Left ventricle myocardium inferior (tissue), 1 donor: Measurements from ENCODE around the gene SSBP3. TPM values are rescaled to one million over a fixed set of nuclear protein-coding genes. Genes with fewer than 3 reads are reported as not detected.

Experiments used
- DNase-seq: peaks from one replicate; pipeline ENCODE4 v3.0.0-alpha.2; 2020
- H3K27ac ChIP-seq: fragments of 200-600 bp; replicated peaks from 2 replicates; pipeline ENCODE4 v1.8.0; 2021
- H3K27me3 ChIP-seq: fragments of 200-600 bp; 2 replicates; pipeline ENCODE4 v1.8.0; 2021; ENCODE audit warnings: low read depth
- H3K36me3 ChIP-seq: fragments of 200-600 bp; 2 replicates; pipeline ENCODE4 v1.8.0; 2021
- H3K4me1 ChIP-seq: fragments of 200-600 bp; 2 replicates; pipeline ENCODE4 v1.8.0; 2021
- H3K4me3 ChIP-seq: fragments of 200-600 bp; 2 replicates; pipeline ENCODE4 v1.8.0; 2021; ENCODE audit warnings: mild to moderate bottlenecking, moderate library complexity
- H3K9me3 ChIP-seq: fragments of 200-600 bp; replicated peaks from 2 replicates; pipeline ENCODE4 v1.8.0; 2021
- intact Hi-C: fragments of 100-400 bp; cut with micrococcal nuclease; formaldehyde crosslinking; loops from one replicate; pipeline ENCODE4 v1.11.0; 2022
- total RNA-seq: library from RNA; stranded (reverse); fragmentation: NEBNext Ultra II Directional; extraction: Animal tissue kit (Norgen Biotek cat#: 25700); gene quantifications from one replicate; pipeline ENCODE4 v1.2.1, GENCODE V29; 2021
- TF ChIP-seq, protein P1 (sequence below): fragments of 200-600 bp; IDR thresholded peaks from 2 replicates; pipeline ENCODE4 v1.8.0; 2021; ENCODE audit warnings: antibody characterized with exemption, mild to moderate bottlenecking, borderline replicate concordance
- donor health status: DM: no; HTN: yes; CAD: no; lungs with severe emphysema.

The SSBP3 gene
- total RNA-seq, 1 donor from 2014 or later = 57.7 TPM

GRCh38 chr1:54397090-54397591, 9.1 kb downstream of the SSBP3 start:
- H3K4me3 ChIP-seq = peak overlapping the region; percentile 6
- intact Hi-C loops = no loop called here
- TF ChIP-seq, protein P1, sequence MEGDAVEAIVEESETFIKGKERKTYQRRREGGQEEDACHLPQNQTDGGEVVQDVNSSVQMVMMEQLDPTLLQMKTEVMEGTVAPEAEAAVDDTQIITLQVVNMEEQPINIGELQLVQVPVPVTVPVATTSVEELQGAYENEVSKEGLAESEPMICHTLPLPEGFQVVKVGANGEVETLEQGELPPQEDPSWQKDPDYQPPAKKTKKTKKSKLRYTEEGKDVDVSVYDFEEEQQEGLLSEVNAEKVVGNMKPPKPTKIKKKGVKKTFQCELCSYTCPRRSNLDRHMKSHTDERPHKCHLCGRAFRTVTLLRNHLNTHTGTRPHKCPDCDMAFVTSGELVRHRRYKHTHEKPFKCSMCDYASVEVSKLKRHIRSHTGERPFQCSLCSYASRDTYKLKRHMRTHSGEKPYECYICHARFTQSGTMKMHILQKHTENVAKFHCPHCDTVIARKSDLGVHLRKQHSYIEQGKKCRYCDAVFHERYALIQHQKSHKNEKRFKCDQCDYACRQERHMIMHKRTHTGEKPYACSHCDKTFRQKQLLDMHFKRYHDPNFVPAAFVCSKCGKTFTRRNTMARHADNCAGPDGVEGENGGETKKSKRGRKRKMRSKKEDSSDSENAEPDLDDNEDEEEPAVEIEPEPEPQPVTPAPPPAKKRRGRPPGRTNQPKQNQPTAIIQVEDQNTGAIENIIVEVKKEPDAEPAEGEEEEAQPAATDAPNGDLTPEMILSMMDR = no peak
- DNase-seq = peak; percentile 73
- peaks cover 64% of the 10 kb centered on the region for H3K36me3 ChIP-seq
- peak overlapping the region; percentile 86 for H3K27ac ChIP-seq
- H3K4me1 ChIP-seq = peaks cover 97% of the 10 kb centered on the region
- H3K27me3 ChIP-seq = no peaks in the 10 kb centered on the region
- H3K9me3 ChIP-seq = no peaks in the 10 kb centered on the region

DNA sequence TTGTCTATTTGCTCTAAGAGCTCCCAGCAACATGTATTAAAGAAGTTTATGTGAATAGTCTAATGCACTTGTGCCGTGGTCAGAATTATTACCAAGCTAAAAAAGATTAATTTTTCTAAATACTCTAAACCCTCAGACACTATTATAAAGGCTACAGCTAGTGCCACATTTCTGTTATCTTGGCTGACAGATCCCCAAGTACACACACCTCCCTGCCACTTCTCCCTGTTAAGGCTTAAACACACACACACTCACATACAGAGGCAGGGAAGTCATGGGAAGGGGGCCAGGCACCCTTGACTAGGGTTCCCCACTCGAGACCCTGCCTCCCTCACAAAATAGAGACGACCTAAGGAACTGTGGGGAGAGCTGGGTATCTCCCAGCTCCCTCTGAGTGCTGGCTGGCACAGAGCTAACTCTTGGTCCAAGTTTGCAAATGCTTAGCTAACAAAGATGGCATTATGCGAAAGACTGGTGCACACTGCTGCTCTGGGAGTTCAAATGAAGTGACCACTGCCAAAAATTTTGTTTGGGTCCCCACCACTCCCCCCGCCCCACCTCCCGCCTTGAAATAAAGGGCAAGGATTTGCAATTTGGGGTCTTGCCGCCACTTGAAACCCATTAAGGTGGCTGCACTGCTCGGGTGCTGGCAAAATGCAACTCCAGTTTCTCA, 9.8 kb downstream of the SSBP3 start:
- intact Hi-C loops = no loop called here
- DNase-seq = no peak
- H3K4me1 ChIP-seq = peaks cover 97% of the 10 kb centered on the region

DNA sequence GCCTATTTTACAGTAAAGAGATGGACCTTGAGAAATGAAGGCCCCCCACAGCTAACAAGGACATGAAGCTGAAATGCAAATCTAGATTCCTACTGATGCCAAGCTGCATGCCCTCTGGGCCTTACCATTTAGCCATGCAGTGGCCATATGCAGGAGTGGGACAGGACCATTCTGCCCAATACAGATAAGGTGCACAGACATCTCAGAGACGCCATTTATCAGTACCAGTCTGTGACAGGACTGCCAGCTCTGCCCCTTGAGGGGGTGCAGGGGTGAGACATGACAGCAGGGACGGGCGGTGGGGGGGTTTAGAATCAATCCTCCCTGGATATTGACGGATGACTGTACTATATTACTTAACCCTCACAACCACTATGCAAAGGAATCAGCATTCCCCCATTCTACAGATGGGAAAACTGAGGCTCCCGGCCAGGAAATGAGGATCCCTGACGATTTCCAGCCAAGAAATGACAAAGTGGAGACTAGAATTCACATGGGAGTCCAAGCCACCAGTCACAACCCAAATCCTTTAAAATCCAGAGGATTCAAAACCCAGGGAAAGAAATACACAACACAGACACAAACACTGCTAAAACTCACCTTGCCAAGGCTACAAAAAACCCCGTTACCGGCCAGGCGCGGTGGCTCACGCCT, 10.8 kb downstream of the SSBP3 start:
- no peak overlapping the region for H3K4me3 ChIP-seq
- TF ChIP-seq, protein P1 = no peak
- no peak for DNase-seq
- intact Hi-C loops = no loop called here
- H3K4me1 ChIP-seq = peaks cover 96% of the 10 kb centered on the region
- H3K27ac ChIP-seq = peak overlapping the region; percentile 86
- H3K9me3 ChIP-seq = no peaks in the 10 kb centered on the region
- peaks cover 58% of the 10 kb centered on the region for H3K36me3 ChIP-seq
- H3K27me3 ChIP-seq = no peaks in the 10 kb centered on the region

More for the DNA sequence above, 9.8 kb downstream of the SSBP3 start:
- Histone ChIP-seq H3K36me3 (peaks cover 61% of the 10 kb centered on the region), H3K9me3 (no peaks in the 10 kb centered on the region), H3K27me3 (no peaks in the 10 kb centered on the region), H3K4me3 (peak overlapping the region; percentile 6), H3K27ac (peak overlapping the region; percentile 86)
- TF ChIP-seq, protein P1 = no peak

DNA sequence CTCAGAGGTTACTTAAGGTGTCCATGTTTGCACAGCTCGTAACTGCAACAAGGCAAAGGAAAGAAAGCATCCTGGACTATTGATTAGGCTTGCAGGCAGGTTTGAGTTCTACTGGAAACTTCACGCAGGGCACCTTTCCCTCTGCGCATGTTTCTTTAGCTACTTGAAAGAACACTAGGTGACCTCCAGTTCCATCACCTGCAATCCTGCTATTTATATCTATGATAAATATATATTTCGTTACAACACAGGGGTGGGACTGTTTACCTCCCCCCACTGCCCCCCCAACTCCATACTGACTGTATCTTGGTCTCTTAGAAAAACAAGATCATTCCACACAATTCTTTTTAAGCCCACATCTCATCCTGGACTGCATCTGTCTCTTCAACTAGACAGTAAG, 12.1 kb downstream of the SSBP3 start:
- intact Hi-C loops = no loop called here

DNA sequence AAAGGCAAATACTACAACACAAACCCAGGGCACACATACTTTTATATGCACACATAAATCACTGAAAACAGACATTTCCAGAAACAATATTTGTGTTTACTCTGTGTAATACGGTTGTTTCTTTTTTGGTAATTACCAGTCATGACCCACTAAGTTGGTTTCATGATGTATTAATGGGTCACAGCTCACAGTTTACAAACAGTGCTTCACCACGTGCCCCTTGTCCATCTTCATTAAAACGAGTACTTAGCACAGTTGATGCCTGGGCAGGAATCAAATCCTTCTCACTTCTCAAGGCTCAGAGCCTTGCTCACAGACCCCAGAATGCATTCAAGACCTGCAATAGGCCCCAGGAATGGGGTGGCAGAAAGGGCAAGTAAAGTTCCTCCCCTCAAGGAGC, 13.8 kb downstream of the SSBP3 start:
- no peak for DNase-seq
- no peaks in the 10 kb centered on the region for H3K9me3 ChIP-seq
- intact Hi-C loops = no loop called here
- no peak overlapping the region for H3K4me3 ChIP-seq
- peaks cover 31% of the 10 kb centered on the region for H3K36me3 ChIP-seq
- H3K4me1 ChIP-seq = peaks cover 82% of the 10 kb centered on the region
- H3K27me3 ChIP-seq = no peaks in the 10 kb centered on the region
- TF ChIP-seq, protein P1 = no peak
- no peak overlapping the region for H3K27ac ChIP-seq

More for the DNA sequence above, 12.1 kb downstream of the SSBP3 start:
- no peak overlapping the region for H3K4me3 ChIP-seq
- no peak overlapping the region for H3K27ac ChIP-seq
- peaks cover 45% of the 10 kb centered on the region for H3K36me3 ChIP-seq
- H3K27me3 ChIP-seq = no peaks in the 10 kb centered on the region
- no peaks in the 10 kb centered on the region for H3K9me3 ChIP-seq
- no peak for DNase-seq
- TF ChIP-seq, protein P1 = no peak
- peaks cover 84% of the 10 kb centered on the region for H3K4me1 ChIP-seq
